Thyroid gland (tissue), 4 donors: ENCODE data around the gene MYL3. TPM values are rescaled to one million over a fixed set of nuclear protein-coding genes. Genes with fewer than 3 reads are reported as not detected.

Source experiments
- DNase-seq, 2 donors: peaks; one replicate each; pipeline ENCODE4 v3.0.0-alpha.2; 2019
- H3K27ac ChIP-seq, 3 donors: fragments of 200-600 bp; sonication (generic); 1 replicate in 2 of 3; 2 replicates in 1 of 3; pipeline ENCODE4 v1.5.1; 2016 to 2019; ENCODE audit warnings: mild to moderate bottlenecking in 1 of 3, moderate library complexity in 1 of 3
- H3K27me3 ChIP-seq: fragments of 200-600 bp; sonication (generic); one replicate; pipeline ENCODE4 v1.5.1; 2019
- H3K36me3 ChIP-seq, 2 donors: fragments of 200-600 bp; sonication (generic); one replicate each; pipeline ENCODE4 v1.5.1; 2016 to 2019
- H3K4me1 ChIP-seq, 2 donors: fragments of 200-600 bp; sonication (generic); one replicate each; pipeline ENCODE4 v1.5.1; 2017 to 2019
- H3K4me3 ChIP-seq, 3 donors: fragments of 200-600 bp; sonication (generic); replicated peaks in 1 of 3; 1 replicate in 2 of 3; 2 replicates in 1 of 3; pipeline ENCODE4 v1.5.1; 2016; ENCODE audit warnings: mild to moderate bottlenecking in 1 of 3
- H3K9me3 ChIP-seq: fragments of 200-600 bp; sonication (generic); one replicate; pipeline ENCODE4 v1.5.1; 2017
- POLR2A ChIP-seq, 2 donors: fragments of 450-650 bp; IDR thresholded peaks; one replicate each; pipeline ENCODE4 v1.6.1; 2017; ENCODE audit warnings: antibody characterized with exemption in 2 of 2, mild to moderate bottlenecking in 2 of 2, moderate library complexity in 1 of 2
- WGBS, 2 donors: methylation state at CpG; one replicate each; pipeline ENCODE4 v1.1.5; 2017; 5-methylcytosine and 5-hydroxymethylcytosine counted together
- intact Hi-C: fragments of 100-400 bp; cut with DNase I; formaldehyde crosslinking; loops from one replicate; pipeline ENCODE4 v1.15.1; 2023
- total RNA-seq, 4 donors: library from RNA; depleted of rRNA; stranded (reverse); fragments of >200 nt; gene quantifications; one replicate each; pipeline ENCODE4 v1.2.3, GENCODE V29; 2016
- TF ChIP-seq, protein P1 (sequence below), 6 experiments: fragments of 200-600 bp in 3 of 6; fragments of 450-650 bp in 3 of 6; sonication (generic) in 3 of 6; IDR thresholded peaks; one replicate each; pipeline ENCODE4 v1.5.1; 2016 to 2019; ENCODE audit warnings: antibody characterized with exemption in 6 of 6, mild to moderate bottlenecking in 2 of 6, inconsistent platforms in 1 of 6, moderate library complexity in 1 of 6

The MYL3 gene
- total RNA-seq, 4 donors from 2014 or later, result 1.8 to 2.8 TPM; not detected in 2

DNA sequence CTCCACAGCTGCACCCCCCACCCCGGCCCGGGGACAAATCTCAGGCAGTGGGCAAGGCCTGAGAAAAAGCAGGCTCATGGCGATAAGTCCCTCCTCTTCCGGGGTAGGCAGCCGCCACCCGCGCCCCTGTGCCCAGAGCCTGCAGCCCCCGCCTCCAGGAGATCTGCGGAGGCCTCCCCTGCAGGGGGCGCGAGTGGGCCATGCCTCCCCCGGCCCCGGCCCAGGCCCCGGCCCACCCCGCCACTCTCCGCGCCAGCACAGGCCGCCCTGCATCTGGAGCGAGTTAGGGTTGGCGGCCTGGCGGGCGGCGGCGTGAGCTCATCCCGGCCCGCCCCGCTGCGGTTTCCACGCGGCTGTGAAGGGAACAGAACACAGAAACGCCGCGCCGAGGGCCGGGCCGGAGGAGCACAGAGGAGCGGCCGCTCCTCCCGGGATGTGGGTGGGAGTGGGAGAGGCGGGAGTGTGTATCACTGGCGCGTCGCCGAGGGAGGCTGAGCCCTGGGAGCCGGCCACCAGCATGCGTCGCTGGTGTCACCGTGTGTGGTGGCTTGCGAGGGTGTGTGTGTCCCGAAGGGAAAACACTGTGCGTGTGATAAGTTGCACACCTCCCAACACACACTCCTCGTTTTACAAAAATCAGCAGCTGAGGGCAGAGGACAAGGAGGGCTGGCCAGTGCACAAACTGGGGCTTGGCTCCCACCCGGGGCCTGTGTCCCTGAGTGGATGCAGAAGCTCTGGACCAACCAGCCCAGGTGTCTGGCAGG is 17.2 kb downstream of the MYL3 start:
- DNase-seq, result peak; percentile 81 to 86
- intact Hi-C loops, result no loop called here
- H3K4me3 ChIP-seq, result peak overlapping the region; percentile 8 to 48 (median 26)
- WGBS, 2 donors, result 0 to 1% methylated on average over 2 to 28 of the region's 53 CpGs
- no peaks in the 10 kb centered on the region for H3K27me3 ChIP-seq
- TF ChIP-seq, protein P1, sequence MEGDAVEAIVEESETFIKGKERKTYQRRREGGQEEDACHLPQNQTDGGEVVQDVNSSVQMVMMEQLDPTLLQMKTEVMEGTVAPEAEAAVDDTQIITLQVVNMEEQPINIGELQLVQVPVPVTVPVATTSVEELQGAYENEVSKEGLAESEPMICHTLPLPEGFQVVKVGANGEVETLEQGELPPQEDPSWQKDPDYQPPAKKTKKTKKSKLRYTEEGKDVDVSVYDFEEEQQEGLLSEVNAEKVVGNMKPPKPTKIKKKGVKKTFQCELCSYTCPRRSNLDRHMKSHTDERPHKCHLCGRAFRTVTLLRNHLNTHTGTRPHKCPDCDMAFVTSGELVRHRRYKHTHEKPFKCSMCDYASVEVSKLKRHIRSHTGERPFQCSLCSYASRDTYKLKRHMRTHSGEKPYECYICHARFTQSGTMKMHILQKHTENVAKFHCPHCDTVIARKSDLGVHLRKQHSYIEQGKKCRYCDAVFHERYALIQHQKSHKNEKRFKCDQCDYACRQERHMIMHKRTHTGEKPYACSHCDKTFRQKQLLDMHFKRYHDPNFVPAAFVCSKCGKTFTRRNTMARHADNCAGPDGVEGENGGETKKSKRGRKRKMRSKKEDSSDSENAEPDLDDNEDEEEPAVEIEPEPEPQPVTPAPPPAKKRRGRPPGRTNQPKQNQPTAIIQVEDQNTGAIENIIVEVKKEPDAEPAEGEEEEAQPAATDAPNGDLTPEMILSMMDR (IDR thresholded peaks at IDR 0.05), result peak in 5 of 6 experiments; percentile 25 to 55 (median 39)
- peak in 1 of 2 donors; percentile 50 for TF ChIP-seq POLR2A (IDR thresholded peaks at IDR 0.05)
- peak overlapping the region; percentile 34 to 84 (median 73) for H3K27ac ChIP-seq
- H3K36me3 ChIP-seq, result no peaks in the 10 kb centered on the region
- peaks cover 6 to 21% of the 10 kb centered on the region in 2 donors for H3K4me1 ChIP-seq
- no peaks in the 10 kb centered on the region for H3K9me3 ChIP-seq

DNA sequence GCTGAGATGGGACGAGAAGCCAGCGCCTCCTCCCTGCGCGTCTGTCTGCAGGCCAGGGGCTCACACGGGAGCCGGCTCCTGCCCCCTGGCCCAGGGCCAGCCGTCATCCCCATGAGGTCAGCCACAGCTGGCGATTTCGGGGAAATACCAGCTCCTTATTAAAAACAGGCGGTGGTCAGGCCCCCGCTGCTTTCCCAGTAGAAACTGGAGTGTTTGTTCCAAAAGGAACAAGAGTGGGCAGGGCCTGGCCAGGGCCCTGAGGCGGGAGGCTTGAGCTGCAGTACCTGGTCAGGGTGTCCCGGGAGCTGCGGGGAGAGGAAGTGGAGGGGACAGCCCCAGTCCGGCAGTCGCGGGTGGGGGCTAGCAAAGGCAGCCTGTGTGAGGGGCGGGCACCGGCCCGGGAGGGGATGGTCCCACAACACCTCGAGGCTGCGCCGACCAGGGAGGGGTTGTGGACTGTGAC is 17.8 kb downstream of the MYL3 start:
- peak; percentile 83 to 87 for DNase-seq
- Histone ChIP-seq H3K27me3 (no peaks in the 10 kb centered on the region), H3K9me3 (no peaks in the 10 kb centered on the region), H3K27ac (peak overlapping the region; percentile 34 to 84 (median 73)), H3K4me3 (peak overlapping the region; percentile 8 to 48 (median 26)), H3K4me1 (peaks cover 6 to 21% of the 10 kb centered on the region in 2 donors), H3K36me3 (no peaks in the 10 kb centered on the region)
- 0% methylated on average over 11 of the region's 23 CpGs; no CpG with 5 or more reads in 1 of the 2 donors for WGBS, 2 donors
- TF ChIP-seq POLR2A (IDR thresholded peaks at IDR 0.05), result no peak
- TF ChIP-seq, protein P1 (IDR thresholded peaks at IDR 0.05), result no peak
- intact Hi-C loops, result no loop called here

DNA sequence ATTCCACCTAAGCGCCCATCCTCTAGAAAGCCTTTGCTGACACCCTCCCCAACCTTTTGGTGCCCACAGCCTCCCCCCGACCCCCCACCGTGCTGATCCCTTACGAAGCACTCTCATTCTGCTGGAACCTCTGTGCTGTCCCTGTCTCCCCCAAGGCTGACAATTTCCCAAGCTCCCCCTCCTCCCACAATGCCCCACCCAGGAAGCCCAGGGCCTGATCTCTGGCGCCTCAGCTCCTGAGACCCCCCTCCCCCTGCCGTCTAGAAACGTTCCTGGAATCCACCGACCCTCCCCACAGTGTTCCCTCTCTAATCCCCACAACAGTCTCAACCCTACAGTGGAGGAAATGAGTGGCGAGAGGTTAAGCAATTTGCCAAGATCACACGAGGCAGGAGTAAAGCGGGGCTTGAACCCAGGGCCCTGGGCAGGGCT is 18.3 kb downstream of the MYL3 start:
- Histone ChIP-seq H3K36me3 (no peaks in the 10 kb centered on the region), H3K27ac (peak overlapping the region; percentile 34 to 84 (median 73)), H3K4me1 (peaks cover 6 to 21% of the 10 kb centered on the region in 2 donors), H3K9me3 (no peaks in the 10 kb centered on the region), H3K27me3 (no peaks in the 10 kb centered on the region), H3K4me3 (peak overlapping the region in 2 of 3 donors; percentile 8 to 48)
- DNase-seq, result no peak
- WGBS, 2 donors, result 21 to 28% methylated on average over 11 of the region's 11 CpGs
- TF ChIP-seq POLR2A (IDR thresholded peaks at IDR 0.05), result no peak
- TF ChIP-seq, protein P1 (IDR thresholded peaks at IDR 0.05), result no peak
- intact Hi-C loops, result no loop called here

DNA sequence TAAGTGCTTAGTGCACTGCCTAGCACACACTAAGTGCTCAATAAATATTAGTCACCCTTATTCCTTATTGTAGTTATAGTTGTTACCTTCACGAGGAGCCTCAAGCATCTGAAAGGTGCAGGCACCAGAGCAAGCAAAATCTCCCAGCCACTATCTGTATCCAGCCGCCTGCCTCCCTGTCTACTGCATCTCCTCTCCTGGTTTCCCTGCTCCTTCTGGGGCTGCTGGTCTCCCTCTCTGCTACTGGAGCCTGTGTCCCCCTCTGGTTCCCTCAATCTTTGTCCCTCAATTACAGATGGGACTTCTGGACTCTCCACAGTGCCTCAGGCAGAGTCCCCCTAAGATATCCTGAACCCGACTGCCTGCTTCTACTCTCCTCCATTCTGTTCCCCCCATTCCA is 18.8 kb downstream of the MYL3 start:
- WGBS, 2 donors, result 84 to 86% methylated on average over 3 of the region's 3 CpGs
- Histone ChIP-seq H3K9me3 (no peaks in the 10 kb centered on the region), H3K27me3 (no peaks in the 10 kb centered on the region), H3K4me3 (no peak overlapping the region), H3K27ac (no peak overlapping the region), H3K36me3 (no peaks in the 10 kb centered on the region), H3K4me1 (peaks cover 6 to 21% of the 10 kb centered on the region in 2 donors)
- DNase-seq, result no peak
- TF ChIP-seq, protein P1 (IDR thresholded peaks at IDR 0.05), result no peak
- no peak for TF ChIP-seq POLR2A (IDR thresholded peaks at IDR 0.05)
- intact Hi-C loops, result no loop called here

DNA sequence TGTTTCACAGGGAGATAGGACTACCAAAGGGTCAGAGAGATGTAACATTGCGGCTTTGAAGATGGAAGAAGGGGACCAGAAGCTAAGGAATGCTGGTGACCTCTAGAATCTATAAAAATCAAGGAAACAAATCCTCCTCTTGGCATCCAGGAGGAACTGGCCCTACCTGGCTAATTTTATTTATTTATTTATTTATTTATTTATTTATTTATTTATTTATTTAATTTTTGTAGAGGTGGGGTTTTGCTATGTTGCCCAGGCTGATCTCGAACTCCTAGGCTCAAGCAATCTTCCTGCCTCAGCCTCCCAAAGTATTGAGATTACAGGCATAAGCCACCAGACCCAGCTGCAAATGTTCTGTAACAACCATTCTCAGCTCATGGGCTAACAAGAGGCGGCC is 19.7 kb downstream of the MYL3 start:
- DNase-seq, result no peak

More for the DNA sequence above, 19.7 kb downstream of the MYL3 start:
- H3K4me1 ChIP-seq, result peaks cover 6 to 21% of the 10 kb centered on the region in 2 donors
- no peaks in the 10 kb centered on the region for H3K36me3 ChIP-seq
- TF ChIP-seq POLR2A (IDR thresholded peaks at IDR 0.05), result no peak
- TF ChIP-seq, protein P1 (IDR thresholded peaks at IDR 0.05), result no peak
- H3K27me3 ChIP-seq, result no peaks in the 10 kb centered on the region
- intact Hi-C loops, result no loop called here
- H3K4me3 ChIP-seq, result no peak overlapping the region
- WGBS, 2 donors, result 95 to 99% methylated on average over 3 of the region's 3 CpGs
- H3K9me3 ChIP-seq, result no peaks in the 10 kb centered on the region
- H3K27ac ChIP-seq, result no peak overlapping the region
